H7 (cell line): ENCODE results near the gene GAS5. TPM values are rescaled to one million over a fixed set of nuclear protein-coding genes. Genes with fewer than 3 reads are reported as not detected.

Experiments
- DNase-seq: peaks from one replicate; pipeline ENCODE4 v3.0.0; 2012
- H3K27me3 ChIP-seq: 2 replicates; pipeline ENCODE4 v1.6.0; 2011; ENCODE audit warnings: mild to moderate bottlenecking, low read length; ENCODE audit not compliant: control insufficient read depth, insufficient read depth
- H3K36me3 ChIP-seq: replicated peaks from 2 replicates; pipeline ENCODE4 v1.5.1; 2011; ENCODE audit warnings: low read length; ENCODE audit not compliant: control insufficient read depth, insufficient read depth
- H3K4me3 ChIP-seq: 2 replicates; pipeline ENCODE4 v1.5.1; 2011; ENCODE audit warnings: low read depth, mild to moderate bottlenecking, control low read depth, low read length, moderate library complexity; ENCODE audit not compliant: insufficient read depth
- total RNA-seq: library from RNA; depleted of rRNA; stranded (reverse); fragments of >200 nt; shearing (Covaris generic); gene quantifications from 2 replicates; pipeline ENCODE4 v1.2.3, GENCODE V29; 2014; rRNA removed

GAS5 gene
- total RNA-seq, 1 experiment from 2014 or later, result 937 TPM

DNA sequence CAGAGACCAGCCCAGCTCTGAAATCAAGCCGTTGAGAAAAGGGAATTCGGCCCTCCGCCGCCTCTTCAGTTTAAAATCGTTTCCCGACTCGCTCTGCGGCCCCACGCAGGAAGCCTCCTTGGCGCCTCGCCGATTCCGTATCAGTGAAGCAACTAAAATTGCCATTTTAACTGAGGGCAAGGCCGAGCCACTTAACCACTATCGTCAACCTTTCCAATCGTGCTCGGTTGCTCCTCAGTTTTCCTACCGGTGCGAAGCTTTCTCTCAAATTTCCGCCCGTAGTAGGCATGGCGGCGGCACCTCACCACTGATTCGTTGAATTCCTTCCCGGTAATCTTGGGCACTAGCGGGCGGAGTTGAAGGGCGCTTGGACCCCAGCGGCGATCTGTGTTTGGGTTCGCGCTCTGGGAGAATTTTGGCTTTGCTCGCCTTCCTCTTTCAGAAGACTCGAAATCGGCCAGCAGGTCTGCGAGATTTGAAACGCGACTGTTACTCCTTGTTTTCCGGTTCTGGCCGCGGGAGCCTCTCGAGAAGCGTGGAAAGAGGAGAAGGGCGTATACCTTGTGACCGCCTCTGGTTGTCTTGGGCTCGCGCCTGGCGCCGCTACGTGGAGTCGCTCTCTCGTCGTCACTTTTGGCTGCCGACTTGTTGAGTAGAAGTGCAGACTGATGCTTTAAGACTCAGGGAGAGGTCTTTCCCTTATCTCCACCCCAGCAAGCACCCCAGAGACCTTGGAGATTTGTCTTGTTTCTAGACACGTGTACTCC lies 43.3 kb downstream of the GAS5 start, which contains the start of the genes CENPL and DARS2:
TSS of gene CENPL (minus strand) at position 569 of the 767 bp plus-strand sequence. CDS start 13,584 bp downstream, outside the sequence.
TSS of gene DARS2 (plus strand) at position 359 of the 767 bp plus-strand sequence. CDS start 557 bp downstream, outside the sequence.
- H3K27me3 ChIP-seq, result no peaks in the 10 kb centered on the region
- H3K4me3 ChIP-seq, result peak within 1 kb of the TSS; percentile 74
- peak; percentile 86 for DNase-seq
- H3K36me3 ChIP-seq, result no peaks in the 10 kb centered on the region; the same call in 1 of the 2 replicates

DNA sequence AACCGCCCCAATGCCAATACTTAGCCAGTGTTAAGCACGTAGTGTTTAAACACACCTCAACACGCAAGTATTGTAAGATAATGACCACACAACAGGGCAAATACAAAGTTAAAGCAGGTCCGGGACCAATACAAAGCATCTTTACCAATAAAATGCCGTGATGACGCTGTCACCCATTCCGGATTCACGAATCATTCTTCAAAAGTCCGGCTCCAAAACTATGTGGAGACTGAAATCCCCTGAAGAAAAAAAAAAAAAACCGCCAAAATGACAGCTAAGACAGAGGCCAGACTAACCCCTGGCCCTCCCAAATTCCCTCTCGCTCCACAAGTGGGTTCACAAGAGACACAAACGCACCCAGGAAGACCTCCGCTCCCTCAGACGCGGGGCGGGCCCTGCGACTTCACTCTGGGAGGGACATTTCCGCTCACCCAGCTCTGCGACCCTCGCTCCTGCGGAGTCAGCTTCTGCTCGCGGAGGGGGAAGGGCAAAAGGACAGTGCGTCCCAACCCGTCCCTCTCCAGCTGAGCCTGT lies 43.9 kb downstream of the GAS5 start:
- H3K27me3 ChIP-seq, result no peaks in the 10 kb centered on the region
- H3K4me3 ChIP-seq, result peak overlapping the region; percentile 74
- no peaks in the 10 kb centered on the region; the same call in 1 of the 2 replicates for H3K36me3 ChIP-seq
- no peak for DNase-seq

DNA sequence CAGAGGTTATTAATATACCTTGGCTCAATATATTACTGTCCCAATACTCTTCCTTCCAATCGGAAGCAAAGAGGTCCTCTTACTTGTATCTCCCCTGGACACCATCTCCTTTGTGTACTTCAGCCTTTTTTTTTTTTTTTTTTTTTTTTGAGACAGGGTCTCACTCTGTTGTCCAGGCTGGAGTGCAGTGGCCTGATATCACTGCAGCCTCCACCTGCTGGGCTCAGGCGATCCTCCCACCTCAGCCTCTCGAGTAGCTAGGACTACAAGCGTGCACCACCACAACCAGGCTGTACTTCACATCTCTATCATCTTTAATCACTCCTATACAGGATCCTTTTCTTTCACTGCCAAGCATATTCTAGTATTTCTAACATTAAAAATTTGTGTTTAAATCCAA lies 46.1 kb downstream of the GAS5 start:
- no peak overlapping the region for H3K4me3 ChIP-seq
- no peaks in the 10 kb centered on the region; the same call in 1 of the 2 replicates for H3K36me3 ChIP-seq
- no peaks in the 10 kb centered on the region for H3K27me3 ChIP-seq
- DNase-seq, result no peak

DNA sequence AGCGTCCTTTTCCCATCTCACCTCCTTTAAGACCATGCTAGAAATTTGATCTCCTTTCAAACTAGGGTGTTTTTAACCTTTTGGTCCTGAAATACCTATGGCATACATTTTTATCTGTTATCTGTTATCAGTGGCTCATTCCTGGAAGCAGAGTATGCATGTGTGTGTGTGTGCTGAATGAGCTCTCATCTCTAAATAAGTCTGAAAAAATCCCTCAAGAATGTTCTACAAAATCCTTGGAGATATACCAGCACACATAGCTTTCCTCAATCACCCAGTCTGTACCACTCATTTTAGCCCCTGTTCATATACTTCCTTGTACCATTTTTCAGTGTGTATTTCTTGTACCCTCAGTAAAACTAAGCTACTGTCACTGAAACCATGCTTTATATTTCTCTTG lies 49.3 kb downstream of the GAS5 start:
- no peaks in the 10 kb centered on the region for H3K27me3 ChIP-seq
- no peak overlapping the region for H3K4me3 ChIP-seq
- DNase-seq, result no peak
- no peaks in the 10 kb centered on the region; the same call in 1 of the 2 replicates for H3K36me3 ChIP-seq

Other genes with a start within 250 kb of the GAS5 start
- gene TEX50, start 232.7 kb downstream of the GAS5 start, total RNA-seq, result not detected in 2 replicates
- gene ANKRD45, start 198.1 kb downstream of the GAS5 start, total RNA-seq, result 0.45 and 0.55 TPM in 2 replicates
- 13.4 and 14.0 TPM in 2 replicates for gene KLHL20, start 153.0 kb downstream of the GAS5 start, total RNA-seq
- gene DARS2, start 43.3 kb downstream of the GAS5 start, total RNA-seq, result 48.0 and 54.7 TPM in 2 replicates
- 32.8 and 33.1 TPM in 2 replicates for gene CENPL, start 43.1 kb downstream of the GAS5 start, total RNA-seq
- 6.1 and 10.2 TPM in 2 replicates for gene ZBTB37, start 391 bp upstream of the GAS5 start, total RNA-seq
- 1.7 TPM in 1 of 2 replicates, not detected in the other for gene SERPINC1, start 49.3 kb upstream of the GAS5 start, total RNA-seq
- 18.9 and 19.6 TPM in 2 replicates for gene RC3H1, start 154.4 kb upstream of the GAS5 start, total RNA-seq